Prostate gland (tissue), 2 donors: ENCODE measurements around the gene C17orf113. TPM values are rescaled to one million over a fixed set of nuclear protein-coding genes. Genes with fewer than 3 reads are reported as not detected.

Experiments
- DNase-seq: peaks from one replicate; pipeline ENCODE4 v3.0.0-alpha.2; 2019; ENCODE audit warnings: low spot score
- H3K27ac ChIP-seq, 2 donors: fragments of 200-600 bp; sonication (generic); 2 replicates each; pipeline ENCODE4 v1.5.1; 2017 to 2019
- H3K27me3 ChIP-seq: fragments of 200-600 bp; sonication (generic); replicated peaks from 2 replicates; pipeline ENCODE4 v1.5.1; 2019; ENCODE audit not compliant: insufficient read depth
- H3K36me3 ChIP-seq, 2 donors: fragments of 200-600 bp; sonication (generic); 1 replicate in 1 of 2; 2 replicates in 1 of 2; pipeline versions ENCODE4 v1.5.1 to v1.8.1; 2017 to 2019
- H3K4me1 ChIP-seq: fragments of 200-600 bp; sonication (generic); replicated peaks from 2 replicates; pipeline ENCODE4 v1.5.1; 2019
- H3K4me3 ChIP-seq, 2 donors: fragments of 200-600 bp; sonication (generic); 2 replicates each; pipeline ENCODE4 v1.5.1; 2017 to 2019
- H3K9me3 ChIP-seq: fragments of 200-600 bp; sonication (generic); 2 replicates; pipeline ENCODE4 v1.5.1; 2017
- CTCF ChIP-seq, 4 experiments: fragments of 200-600 bp in 2 of 4; fragments of 450-650 bp in 2 of 4; sonication (generic) in 2 of 4; IDR thresholded peaks; 1 replicate in 3 of 4; 2 replicates in 1 of 4; pipeline ENCODE4 v1.5.1; 2016 to 2019; ENCODE audit warnings: antibody characterized with exemption in 4 of 4, mild to moderate bottlenecking in 2 of 4, moderate library complexity in 2 of 4
- POLR2A ChIP-seq: fragments of 450-650 bp; IDR thresholded peaks from one replicate; pipeline ENCODE4 v1.6.1; 2016; ENCODE audit warnings: antibody characterized with exemption, mild to moderate bottlenecking
- POLR2AphosphoS5 ChIP-seq: sonication (generic); formaldehyde crosslinking; IDR thresholded peaks from one replicate; pipeline ENCODE4 v1.6.1; 2017; ENCODE audit warnings: antibody characterized with exemption
- WGBS: methylation state at CpG from one replicate; pipeline ENCODE4 v1.1.5; 2018; 5-methylcytosine and 5-hydroxymethylcytosine counted together
- intact Hi-C: fragments of 100-400 bp; cut with DNase I; formaldehyde crosslinking; loops from one replicate; pipeline ENCODE4 v1.14.2; 2022
- total RNA-seq, 2 donors: library from RNA; depleted of rRNA; stranded (reverse); fragments of >200 nt; gene quantifications; one replicate each; pipeline ENCODE4 v1.1.0, GENCODE V29; 2016

Gene C17orf113
- total RNA-seq, 2 donors from 2014 or later: 4.2 to 4.8 TPM

DNA sequence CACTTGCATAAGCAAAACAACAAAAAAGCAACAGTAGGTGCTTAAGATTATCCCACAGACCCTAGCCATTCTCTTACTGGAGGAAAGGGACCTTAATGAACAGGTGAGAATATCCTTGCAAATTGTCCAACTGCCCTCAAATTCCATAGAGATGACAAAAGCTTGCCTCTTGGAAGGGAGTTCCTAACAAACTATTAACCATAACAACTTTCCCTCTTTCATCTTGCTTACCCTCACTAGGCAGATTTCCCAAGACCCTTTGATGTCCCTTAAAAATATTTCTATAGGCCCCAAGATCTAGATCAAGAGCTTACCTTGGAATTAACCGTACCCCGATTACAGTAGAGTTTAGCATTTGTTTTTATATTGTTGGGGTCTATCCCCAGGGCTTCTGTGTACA lies 62.0 kb downstream of the C17orf113 start:
- H3K27me3 ChIP-seq: no peaks in the 10 kb centered on the region
- DNase-seq: no peak
- no peak overlapping the region for H3K4me3 ChIP-seq
- H3K4me1 ChIP-seq: peaks cover 6% of the 10 kb centered on the region
- no peaks in the 10 kb centered on the region for H3K9me3 ChIP-seq
- peaks cover 6 to 10% of the 10 kb centered on the region in 2 donors for H3K36me3 ChIP-seq
- 90% methylated on average over 2 of the region's 2 CpGs for WGBS
- no peak overlapping the region for H3K27ac ChIP-seq
- TF ChIP-seq POLR2A (no peak), POLR2AphosphoS5 (no peak), CTCF (IDR thresholded peaks at IDR 0.05) (no peak)
- intact Hi-C loops: no loop called here

Other genes starting within 250 kb of the C17orf113 start
- gene P3H4, start 238.7 kb downstream of the C17orf113 start, total RNA-seq: 10 to 100 TPM; 15.8 to 19.6 TPM
- 10 to 100 TPM; 24.5 to 50.2 TPM for gene FKBP10, start 237.6 kb downstream of the C17orf113 start, total RNA-seq
- gene NT5C3B, start 214.4 kb downstream of the C17orf113 start, total RNA-seq: 10 to 100 TPM; 53.9 to 67.2 TPM
- 1 to 10 TPM in 1 of 2 donors, under 1 TPM in 1; 0.14 to 6.5 TPM for gene KLHL10, start 212.8 kb downstream of the C17orf113 start, total RNA-seq
- gene KLHL11, start 185.2 kb downstream of the C17orf113 start, total RNA-seq: 10 to 100 TPM; 24.2 to 45.0 TPM
- 100 to 1,000 TPM; 114 to 203 TPM for gene ACLY, start 131.7 kb downstream of the C17orf113 start, total RNA-seq
- 1 to 10 TPM in 1 of 2 donors, under 1 TPM in 1; 0.55 to 4.3 TPM for gene ODAD4, start 120.0 kb downstream of the C17orf113 start, total RNA-seq
- 100 to 1,000 TPM in 1 of 2 donors, 10 to 100 TPM in 1; 85.8 to 117 TPM for gene CNP, start 83.8 kb downstream of the C17orf113 start, total RNA-seq
- gene DNAJC7, start 33.2 kb downstream of the C17orf113 start, total RNA-seq: 10 to 100 TPM; 57.8 to 60.4 TPM
- gene NKIRAS2, start 30.5 kb downstream of the C17orf113 start, total RNA-seq: 10 to 100 TPM; 38.8 to 98.8 TPM
- gene ZNF385C, start 47.9 kb upstream of the C17orf113 start, total RNA-seq: 10 to 100 TPM in 1 of 2 donors, 1 to 10 TPM in 1; 2.3 to 11.8 TPM
- 10 to 100 TPM; 26.7 to 38.6 TPM for gene DHX58, start 62.1 kb upstream of the C17orf113 start, total RNA-seq
- 10 to 100 TPM; 32.9 to 90.1 TPM for gene KAT2A, start 70.8 kb upstream of the C17orf113 start, total RNA-seq
- gene HSPB9, start 72.2 kb upstream of the C17orf113 start, total RNA-seq: 1 to 10 TPM in 1 of 2 donors, under 1 TPM in 1; 0.18 to 1.2 TPM
- 100 to 1,000 TPM; 124 to 146 TPM for gene RAB5C, start 104.4 kb upstream of the C17orf113 start, total RNA-seq
- gene KCNH4, start 130.5 kb upstream of the C17orf113 start, total RNA-seq: under 1 TPM in 1 of 2 donors, not detected in 1; 0.51 TPM
- not detected for gene HCRT, start 134.9 kb upstream of the C17orf113 start, total RNA-seq
- gene GHDC, start 143.9 kb upstream of the C17orf113 start, total RNA-seq: 100 to 1,000 TPM in 1 of 2 donors, 10 to 100 TPM in 1; 45.3 to 106 TPM
- gene STAT5B, start 225.8 kb upstream of the C17orf113 start, total RNA-seq: 10 to 100 TPM; 58.0 to 83.8 TPM
- gene STAT5A, start 237.9 kb upstream of the C17orf113 start, total RNA-seq: 10 to 100 TPM; 31.1 to 45.8 TPM